Suppressor macrophage treated with lipopolysaccharide for 1 hour (primary cell): ENCODE measurements around the gene KNOP1.
"Not testable (repeated sequence)": the region's sequence is repeated elsewhere in the genome, so short reads cannot be mapped to it uniquely, and the experiment has no call there.

Source experiments
- DNase-seq, 3 donors: peaks; one replicate each; pipeline ENCODE4 v3.0.0-alpha.2; 2020 to 2022

The KNOP1 gene

DNA sequence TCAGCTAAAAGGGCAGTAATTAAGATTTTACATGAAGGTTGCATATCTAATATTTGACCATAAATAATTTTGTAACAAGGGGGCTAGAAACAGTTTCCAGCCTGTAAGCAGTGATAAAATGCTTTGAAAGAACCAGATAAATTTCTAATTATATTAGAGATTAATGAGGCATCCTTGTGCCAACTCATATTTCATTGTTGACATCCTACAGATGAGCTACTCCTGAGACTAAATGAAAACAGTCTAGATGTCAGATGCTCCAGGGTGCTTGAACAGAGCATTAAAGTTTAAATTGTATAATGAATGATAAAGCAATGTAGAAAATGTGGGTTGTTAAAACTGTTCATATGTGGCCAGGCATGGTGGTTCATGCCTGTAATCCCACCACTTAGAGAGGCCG, 23.3 kb upstream of the KNOP1 start:
- no peak for DNase-seq

DNA sequence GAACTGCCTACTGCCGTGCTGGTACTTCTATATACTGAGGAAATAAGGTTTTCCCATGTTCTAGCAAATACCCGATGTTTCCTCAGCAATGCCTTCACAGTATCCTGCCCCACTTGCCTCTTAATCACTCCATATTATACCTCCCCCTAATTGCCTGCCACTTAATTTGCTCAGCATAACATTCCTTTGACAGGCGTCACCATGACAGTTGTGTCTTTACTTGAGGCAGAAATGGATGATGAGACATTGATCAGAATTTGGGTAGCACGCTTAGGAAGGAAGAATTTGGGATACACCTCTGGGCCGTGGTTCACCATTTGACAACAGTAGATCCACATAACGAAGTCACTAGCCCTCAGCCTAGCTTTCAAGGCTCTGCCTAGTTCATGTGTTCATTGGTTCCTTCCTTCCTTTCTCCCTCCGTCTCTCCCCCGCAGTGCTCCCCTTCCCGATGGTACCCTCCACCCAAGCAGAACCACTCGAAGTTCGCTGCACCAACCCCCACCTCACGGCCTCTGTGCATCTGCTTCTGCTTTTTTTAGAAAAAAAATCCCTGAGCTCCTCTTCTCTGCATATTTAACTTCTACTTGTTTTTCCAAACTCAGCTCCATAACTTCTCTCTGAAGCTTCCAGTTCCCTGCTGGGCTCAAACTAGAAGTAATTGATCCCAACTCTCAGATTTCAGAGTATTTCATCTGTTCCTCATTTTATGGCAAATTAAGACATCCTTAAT, 19.4 kb upstream of the KNOP1 start:
- DNase-seq = peak; percentile 25 to 53 (median 47)

DNA sequence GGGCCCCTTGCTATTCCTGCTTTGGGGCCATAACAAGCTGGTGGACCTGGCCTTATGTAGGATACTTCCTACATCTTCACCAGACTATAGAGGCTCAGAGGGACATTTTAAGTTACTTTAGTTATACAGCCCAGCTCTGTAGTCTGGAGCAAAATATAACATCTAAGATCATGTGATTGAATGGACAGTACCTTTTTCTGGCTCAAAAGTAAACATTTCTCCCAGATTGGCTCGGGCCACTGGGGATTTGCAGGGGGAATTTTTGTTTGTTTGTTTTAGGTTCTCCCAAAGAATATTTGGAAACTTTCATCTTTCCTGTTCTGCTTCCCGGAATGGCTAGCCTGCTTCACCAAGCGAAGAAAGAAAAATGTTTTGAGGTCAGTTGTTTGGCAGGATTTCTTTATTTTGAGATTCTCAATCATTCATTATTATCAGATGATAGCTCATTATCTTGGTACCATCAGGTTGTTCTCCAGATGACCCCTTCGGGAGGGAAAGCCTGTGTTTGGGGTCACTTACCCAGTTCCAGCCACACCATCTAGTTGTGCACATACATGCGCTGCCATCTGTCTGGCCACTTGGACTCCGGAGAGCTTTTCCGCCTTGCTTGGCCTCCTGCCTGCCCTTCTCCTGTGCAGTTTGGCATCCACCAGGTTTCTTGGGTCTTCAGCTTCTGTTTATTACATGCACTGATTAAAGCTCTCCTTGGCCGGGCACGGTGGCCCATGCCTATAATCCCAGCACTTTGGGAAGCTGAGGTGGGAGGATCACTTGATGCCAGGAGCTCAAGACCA, 17.2 kb upstream of the KNOP1 start:
- DNase-seq = no peak

DNA sequence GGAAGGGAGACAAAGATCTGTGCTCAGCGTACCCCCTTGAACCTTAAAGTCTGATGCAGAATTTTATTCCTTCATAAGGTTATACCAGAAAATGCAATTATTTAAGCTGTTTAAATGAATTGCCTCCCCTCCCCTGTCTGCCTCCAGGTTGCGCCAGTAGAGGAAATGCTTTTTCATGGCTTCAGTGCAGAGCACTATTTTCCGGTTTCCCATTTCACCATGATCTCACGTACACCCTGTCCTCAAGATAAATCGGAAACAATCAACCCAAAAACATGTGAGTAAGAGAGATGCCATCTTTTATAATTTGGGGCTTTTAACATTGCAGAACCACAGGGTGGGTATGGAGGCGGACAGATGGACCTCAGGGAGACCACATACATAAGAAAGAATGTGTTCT, 15.5 kb upstream of the KNOP1 start:
- no peak for DNase-seq

DNA sequence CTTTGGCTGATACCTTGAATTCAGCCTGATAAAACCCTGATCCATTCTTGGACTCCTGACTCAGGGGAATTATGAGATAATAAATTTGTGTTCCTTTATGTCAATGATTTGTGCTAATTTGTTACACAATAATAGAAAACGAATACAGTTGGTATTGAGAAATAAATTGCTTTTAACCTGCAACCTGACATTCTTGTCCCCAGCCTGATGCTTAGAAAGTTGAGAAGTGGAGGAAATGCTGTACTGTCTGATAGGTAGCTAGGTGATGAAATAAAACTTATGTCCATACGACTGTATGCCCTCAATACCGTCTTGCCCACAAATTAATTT, 10.6 kb upstream of the KNOP1 start:
- DNase-seq = no peak

- no peak for DNase-seq
Measured at GRCh38 chr16:19722981-19723380, 5.0 kb upstream of the KNOP1 start.

DNA sequence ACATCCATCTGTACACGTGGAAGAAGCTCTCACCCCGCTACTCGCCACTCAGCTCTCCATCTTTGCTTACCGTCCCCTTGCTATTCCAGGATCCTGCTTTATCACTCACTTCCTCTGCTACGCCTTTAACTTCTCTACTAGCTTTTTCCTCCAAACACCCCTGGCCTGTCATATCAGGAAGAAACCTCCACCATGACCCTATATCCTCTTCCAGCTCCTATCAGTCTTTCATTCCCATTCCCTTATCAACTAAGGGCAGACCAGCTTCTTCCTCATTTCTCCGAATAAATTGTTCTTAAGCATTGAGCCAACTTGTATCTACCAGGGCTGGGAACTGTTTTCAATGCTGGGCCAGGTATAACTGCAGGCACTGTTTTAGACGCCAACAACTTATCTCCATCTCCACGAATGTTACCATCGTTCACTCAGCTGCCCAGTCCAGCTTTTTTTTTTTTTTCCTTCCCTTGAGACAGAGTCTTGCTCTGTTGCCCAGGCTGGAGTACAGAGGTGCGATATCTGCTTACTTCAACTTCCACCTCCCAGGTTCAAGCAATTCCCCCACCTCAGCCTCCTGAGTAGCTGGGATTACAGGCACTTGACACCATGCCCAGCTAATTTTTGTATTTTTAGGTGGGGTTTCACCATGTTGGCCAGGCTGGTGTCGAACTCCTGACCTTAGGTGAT, 4.4 kb upstream of the KNOP1 start:
- DNase-seq = no peak

DNA sequence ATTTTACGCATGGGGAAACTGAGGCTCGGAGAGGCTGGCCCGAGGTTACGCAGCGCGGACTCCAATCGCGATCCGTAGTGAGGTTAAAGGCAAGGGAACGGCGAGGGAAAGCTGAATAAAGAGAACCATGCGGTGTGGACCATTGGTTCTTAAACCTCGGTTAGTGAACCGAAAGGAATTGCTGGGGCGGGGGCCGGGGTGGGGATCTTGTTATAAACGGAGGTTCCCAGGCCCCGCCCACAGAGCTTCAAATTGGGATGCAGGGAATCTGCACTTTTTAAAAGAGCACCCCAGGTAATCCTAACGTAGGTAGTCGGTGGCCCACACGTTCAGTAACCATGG, 568 bp upstream of the KNOP1 start:
- peak in 1 of 3 donors; percentile 49 for DNase-seq

DNA sequence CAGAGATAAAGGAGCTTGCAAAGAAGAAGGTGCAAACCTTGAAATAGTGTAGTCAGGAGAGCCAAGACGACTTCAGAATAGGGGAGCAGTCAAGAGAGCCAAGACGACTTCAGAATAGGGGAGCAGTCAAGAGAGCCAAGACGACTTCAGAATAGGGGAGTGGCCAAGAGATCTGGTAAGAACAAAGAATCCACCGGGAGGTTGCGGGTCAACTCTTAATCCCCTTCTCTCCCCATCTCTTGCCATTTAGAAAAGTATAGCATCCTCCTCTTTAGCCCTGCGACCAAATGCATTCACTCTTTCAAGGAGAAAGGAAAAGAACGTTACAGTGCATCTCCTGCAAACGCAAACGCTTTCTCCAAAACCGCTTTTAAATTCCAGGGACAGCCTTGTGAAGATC, 713 bp downstream of the KNOP1 start:
- DNase-seq = no peak

- DNase-seq = not testable (repeated sequence)
Measured at GRCh38 chr16:19716728-19717127, 1.3 kb downstream of the KNOP1 start.

GRCh38 chr16:19716183-19716582, 1.8 kb downstream of the KNOP1 start:
- no peak for DNase-seq

- no peak for DNase-seq
Measured at GRCh38 chr16:19715566-19715965, 2.5 kb downstream of the KNOP1 start.

DNA sequence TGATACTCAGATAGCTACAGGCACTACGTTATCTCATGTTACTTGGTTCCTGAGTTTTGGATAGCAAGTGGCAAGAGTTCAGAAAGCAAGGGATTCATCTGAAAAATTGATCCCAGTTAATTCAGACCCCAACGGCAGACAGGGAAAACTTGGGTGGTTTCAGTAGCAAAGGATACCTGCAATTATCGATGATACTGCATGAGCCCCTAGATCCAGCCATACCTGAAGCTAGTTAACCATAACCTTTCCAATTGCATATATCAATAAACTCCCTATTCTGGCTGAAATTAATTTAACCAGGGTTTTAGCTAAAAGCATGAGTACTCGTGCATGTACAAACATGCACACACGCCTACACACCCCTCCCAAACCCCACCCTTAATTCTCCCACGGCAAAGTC, 4.3 kb downstream of the KNOP1 start:
- no peak for DNase-seq

DNA sequence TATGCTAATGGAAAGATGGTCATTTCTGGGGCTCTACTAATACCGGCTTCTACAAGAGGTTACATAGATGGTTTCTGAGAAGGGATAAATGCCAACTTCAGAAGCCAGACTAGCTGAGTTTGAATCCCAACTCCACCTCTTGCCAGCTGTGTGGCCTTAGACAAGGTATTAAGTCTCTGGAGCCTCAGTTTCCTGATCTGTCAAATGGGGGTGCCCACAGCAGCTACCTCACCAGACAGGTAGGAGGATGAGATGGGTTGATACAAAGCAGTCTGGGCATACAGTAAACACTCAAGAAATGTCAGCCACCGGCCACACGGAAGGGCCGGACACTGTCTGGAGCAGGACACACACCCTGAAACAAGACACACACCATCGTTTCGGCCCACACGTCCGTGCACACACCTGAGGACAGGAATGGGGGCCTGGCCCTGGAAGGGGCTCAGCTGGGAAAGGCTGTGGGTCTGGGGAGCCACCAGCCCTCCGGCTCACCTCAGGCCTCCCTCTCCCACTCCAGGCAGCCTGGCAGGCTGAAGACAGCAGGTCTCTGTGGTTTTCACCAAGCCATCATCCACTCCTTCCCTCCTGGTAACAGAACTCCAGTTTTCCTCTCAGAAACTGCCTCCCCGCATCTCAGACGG, 5.5 kb downstream of the KNOP1 start:
- DNase-seq = no peak

DNA sequence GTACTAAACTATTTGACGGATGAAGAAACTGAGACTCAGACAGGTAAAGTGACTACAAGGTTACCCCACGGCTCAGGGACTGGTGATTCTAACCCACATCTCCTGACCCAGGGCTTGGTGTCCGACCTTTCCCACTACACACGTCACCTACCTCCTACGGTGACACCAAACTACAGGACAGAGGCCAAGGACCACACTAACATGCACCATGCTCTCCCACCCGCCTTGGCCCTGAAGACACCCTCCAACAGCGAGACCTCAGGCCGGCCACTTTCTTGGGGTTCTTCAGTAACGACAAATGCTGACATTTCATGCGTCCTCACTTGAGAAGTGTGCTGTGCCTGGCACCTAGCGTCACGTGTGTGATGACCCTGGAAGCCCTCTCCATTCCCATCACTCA, 6.4 kb downstream of the KNOP1 start:
- DNase-seq = no peak

DNA sequence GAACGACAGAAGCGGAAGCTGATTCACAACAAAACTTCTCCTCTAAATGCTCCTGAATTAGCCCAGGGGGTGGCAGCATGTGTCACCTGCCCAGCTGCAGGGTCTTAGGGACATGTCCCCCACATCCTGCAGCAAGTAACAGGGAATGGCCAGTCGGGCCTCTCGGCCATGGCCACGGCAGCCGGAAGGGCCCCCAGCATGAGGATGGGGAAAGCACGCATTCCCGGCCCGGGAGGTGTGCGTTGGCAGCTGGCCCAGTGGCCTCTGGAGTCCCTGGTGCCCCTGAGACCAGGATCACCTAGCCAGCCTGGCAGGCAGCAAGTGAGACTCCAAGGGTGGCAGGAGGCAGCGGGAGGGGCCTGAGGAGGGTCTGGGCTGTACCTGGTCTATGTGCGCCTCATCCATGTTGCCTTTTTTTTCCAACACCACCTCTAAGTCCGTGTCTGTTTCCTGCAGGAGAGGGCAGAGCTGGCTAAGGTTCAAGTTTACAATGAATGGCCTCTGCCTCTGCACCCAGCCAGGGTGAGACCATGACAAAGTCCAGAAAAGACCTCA, 7.0 kb downstream of the KNOP1 start:
- DNase-seq = no peak

DNA sequence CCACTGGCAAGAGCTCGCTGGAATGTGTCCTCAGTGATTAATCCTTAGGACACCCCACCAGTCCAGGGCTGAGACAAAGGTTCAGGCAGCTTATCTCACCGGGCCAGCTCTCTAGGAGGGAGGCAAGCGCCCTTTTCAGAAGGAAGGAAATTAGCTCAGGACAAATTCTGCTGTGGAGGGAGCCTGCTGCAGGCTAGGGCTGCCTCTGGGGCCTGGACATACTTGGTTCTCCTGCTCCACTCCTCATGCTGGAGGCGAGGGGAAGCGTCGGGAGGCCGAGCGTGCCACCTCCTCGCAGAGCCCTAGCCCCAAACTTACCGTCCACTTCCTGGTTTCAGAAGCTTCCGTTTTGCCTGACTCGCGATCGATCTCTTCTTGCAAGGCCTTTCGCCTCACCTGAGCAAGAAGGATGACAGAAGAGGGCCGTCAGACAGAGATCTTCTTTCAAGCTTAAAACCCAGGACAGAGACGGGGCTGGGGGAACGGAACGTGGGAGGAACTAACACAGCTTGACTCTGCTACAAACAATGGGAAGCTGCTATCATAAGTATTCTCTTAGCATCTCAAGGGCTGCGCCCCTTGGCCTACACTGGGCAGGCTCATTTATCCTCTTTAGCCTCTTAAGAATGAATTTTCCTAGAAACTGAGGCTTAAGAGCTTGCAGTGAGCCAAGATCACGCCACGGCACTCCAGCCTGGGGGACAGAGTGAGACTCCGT, 7.7 kb downstream of the KNOP1 start:
- no peak for DNase-seq

DNA sequence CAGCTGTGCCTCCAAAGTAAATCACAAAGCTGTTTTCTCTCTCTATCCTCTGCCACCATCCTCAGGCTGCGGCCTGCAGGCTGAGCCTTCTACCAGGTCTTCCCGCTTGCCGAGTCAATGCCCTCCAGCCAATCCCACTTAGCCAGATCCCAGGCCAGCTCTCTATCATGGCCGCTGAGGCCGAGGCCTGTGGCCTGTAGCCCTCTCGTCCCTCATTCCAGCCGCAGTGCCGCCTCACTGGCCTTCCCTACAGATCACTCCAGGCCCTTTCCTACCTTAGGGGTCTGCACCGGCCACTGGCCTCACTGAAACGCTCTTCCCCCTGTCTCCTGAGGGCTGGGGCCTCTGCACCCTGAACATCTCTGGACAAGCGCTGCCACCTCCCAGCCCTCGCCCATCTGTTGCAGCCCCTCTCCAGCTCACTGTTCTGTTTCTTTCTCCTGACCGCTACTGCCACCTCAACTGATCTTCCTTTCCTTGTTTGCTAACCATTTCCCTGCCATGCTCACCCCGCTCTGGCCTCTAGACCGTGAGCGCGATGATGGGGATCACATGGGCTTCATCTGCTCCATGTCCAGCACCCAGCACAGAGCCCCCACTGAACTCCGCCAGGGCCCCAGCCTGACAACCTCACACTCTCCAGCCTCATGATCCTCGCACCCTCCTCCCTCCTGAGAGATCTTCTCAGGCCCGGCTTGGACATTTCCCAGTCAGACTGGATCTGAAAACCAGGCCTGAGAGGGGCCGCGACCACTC, 8.5 kb downstream of the KNOP1 start:
- no peak for DNase-seq

DNA sequence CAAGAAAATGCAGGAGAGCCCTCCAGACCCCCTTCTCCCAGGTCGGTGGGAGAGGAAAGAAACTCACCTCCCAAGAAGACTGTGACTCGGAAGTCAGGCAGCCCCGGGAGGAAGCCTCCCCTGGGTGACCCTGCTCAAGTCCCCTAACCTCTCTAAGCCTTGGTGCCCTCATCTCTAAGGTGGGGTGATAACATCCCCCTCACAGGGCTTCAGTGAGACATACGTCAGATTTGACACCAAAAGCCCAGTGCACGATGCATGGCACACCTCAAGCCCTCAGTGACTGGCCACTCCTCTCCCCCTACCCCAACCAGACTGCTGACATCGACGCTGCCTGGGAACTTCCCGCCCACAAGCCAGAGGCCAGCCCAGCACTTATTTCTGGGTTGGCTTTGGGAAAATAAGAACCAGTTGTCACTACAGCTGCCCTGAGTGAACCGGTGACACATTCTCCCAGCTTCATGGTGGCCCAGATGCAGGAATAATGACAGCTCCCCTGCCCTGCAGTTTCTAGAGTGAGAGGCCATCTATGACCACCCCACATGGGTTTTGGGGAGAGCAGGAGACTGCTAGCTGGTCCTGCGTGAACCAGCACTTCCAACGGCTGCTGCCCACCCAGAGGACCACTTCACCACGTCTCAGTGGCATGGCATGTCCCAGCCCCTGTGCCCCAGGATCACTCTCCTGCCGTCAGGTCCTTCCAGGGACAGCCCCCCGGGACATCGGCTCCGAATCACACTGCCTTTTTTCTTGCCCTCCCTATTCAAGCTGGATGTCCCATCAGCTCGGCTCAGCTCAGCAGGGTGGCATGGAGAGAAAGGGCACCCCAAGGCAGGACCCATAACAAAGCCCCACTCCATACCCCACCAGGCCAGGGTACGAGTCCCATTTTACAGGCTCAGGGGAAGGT, 9.5 kb downstream of the KNOP1 start:
- no peak for DNase-seq

GRCh38 chr16:19707569-19708295, 10.3 kb downstream of the KNOP1 start:
- no peak for DNase-seq
